Adrenal gland (tissue), 5 donors: ENCODE data around the gene ZNF488.

Source experiments
- POLR2A ChIP-seq, 2 donors: fragments of 450-650 bp; IDR thresholded peaks; one replicate each; pipeline ENCODE4 v1.6.1; 2017; ENCODE audit warnings: antibody characterized with exemption in 2 of 2, mild to moderate bottlenecking in 2 of 2, moderate library complexity in 1 of 2
- TF ChIP-seq, protein P1 (sequence below), 6 experiments: fragments of 450-650 bp in 4 of 6; fragments of 200-600 bp in 2 of 6; sonication (generic) in 1 of 6; IDR thresholded peaks; 1 replicate in 5 of 6; 2 replicates in 1 of 6; pipeline versions ENCODE4 v1.5.1 to v1.8.0; 2016 to 2021; ENCODE audit warnings: antibody characterized with exemption in 6 of 6, mild to moderate bottlenecking in 2 of 6, moderate library complexity in 1 of 6
- donor health status: DM: no; HTN: no; CAD: no.

DNA sequence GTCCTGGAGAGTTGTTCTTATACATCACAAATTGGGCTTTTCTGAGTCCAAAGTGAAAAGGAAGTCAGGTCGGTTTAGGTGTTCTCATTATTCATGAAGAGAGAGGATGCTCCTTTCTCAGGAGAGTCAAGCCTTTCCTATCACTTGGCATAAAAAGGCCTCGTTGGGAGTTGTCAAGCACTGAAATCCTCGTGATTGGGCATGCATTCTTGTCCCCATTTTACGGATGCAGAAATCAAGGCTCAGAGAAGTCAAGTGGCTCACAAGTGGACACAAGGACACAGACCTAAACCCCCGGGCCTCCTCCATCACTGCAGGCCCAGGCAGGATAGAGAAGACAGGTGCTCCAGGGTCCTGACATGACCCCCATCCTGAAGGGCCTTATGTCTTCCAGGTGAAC lies 27.4 kb downstream of the ZNF488 start:
- TF ChIP-seq, protein P1, sequence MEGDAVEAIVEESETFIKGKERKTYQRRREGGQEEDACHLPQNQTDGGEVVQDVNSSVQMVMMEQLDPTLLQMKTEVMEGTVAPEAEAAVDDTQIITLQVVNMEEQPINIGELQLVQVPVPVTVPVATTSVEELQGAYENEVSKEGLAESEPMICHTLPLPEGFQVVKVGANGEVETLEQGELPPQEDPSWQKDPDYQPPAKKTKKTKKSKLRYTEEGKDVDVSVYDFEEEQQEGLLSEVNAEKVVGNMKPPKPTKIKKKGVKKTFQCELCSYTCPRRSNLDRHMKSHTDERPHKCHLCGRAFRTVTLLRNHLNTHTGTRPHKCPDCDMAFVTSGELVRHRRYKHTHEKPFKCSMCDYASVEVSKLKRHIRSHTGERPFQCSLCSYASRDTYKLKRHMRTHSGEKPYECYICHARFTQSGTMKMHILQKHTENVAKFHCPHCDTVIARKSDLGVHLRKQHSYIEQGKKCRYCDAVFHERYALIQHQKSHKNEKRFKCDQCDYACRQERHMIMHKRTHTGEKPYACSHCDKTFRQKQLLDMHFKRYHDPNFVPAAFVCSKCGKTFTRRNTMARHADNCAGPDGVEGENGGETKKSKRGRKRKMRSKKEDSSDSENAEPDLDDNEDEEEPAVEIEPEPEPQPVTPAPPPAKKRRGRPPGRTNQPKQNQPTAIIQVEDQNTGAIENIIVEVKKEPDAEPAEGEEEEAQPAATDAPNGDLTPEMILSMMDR (IDR thresholded peaks at IDR 0.05), result no peak
- TF ChIP-seq POLR2A (IDR thresholded peaks at IDR 0.05), result no peak
